Measurements from ENCODE around the gene RNF223.

DNA sequence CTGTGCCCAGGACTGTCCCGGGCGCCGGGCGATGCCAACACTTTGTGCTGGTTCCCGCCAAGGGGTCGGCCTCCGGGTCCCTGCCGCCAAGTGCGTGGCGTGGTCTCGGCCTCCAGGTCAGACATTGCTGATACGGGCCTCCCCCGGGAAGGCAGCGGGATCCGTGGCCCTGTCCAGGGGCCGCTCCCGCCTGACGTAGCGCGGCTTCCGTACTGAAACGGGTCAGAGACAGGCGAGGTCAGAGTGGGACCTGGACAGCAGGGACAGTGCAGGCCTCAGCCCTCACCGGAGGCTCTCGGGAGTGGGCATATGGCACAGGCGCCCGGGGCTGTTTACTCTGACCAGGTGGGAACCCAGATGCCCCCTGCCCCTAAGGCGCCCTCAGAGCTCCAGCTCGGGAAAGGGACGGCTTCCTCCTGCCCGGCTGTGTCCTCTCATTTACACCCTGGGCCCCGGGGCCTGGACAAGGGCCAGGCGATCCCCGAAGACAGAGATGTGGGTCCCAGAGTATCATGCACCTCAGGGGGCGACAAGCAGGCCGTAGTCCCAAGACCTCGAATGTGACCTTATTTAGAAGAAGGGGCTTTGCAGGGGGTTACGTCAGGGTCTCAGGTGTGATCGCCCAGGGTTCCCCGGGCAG, 8.8 kb upstream of the RNF223 start:
- TF ChIP-seq, protein P1, sequence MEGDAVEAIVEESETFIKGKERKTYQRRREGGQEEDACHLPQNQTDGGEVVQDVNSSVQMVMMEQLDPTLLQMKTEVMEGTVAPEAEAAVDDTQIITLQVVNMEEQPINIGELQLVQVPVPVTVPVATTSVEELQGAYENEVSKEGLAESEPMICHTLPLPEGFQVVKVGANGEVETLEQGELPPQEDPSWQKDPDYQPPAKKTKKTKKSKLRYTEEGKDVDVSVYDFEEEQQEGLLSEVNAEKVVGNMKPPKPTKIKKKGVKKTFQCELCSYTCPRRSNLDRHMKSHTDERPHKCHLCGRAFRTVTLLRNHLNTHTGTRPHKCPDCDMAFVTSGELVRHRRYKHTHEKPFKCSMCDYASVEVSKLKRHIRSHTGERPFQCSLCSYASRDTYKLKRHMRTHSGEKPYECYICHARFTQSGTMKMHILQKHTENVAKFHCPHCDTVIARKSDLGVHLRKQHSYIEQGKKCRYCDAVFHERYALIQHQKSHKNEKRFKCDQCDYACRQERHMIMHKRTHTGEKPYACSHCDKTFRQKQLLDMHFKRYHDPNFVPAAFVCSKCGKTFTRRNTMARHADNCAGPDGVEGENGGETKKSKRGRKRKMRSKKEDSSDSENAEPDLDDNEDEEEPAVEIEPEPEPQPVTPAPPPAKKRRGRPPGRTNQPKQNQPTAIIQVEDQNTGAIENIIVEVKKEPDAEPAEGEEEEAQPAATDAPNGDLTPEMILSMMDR (IDR thresholded peaks at IDR 0.05) = no peak
- TF ChIP-seq EZH2 (IDR thresholded peaks at IDR 0.05) = no peak

Data from neural progenitor cell (in vitro differentiated cells).